ENCODE data around the gene ECHDC3. TPM values are rescaled to one million over a fixed set of nuclear protein-coding genes. Genes with fewer than 3 reads are reported as not detected.

The ECHDC3 gene
- total and polyA plus RNA-seq, 10 of the 15 experiments (the other 5 are each of a cell fraction or from before 2014, with no cell fraction given), result 0.16 to 10.0 (median 6.0) TPM

DNA sequence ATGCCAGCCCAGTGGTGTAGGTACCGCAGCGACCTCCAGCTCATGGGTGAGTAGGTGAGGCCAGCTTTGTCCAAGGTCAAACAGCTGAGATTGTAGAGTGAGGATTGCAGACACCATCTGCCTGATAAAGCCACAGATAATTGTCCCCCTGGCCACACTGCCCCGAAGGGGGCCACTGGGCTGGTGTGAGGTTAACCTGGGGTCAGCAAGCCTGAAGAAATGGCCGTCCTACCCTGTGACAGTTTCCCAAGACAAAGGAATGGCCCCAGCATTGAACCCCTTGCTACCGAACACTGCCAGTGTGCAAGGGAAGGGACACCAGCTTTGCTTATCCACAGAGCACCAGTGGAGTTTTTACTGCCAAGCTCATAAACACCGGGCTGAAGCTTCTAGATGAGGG, 23.0 kb downstream of the ECHDC3 start (continued):
- TF ChIP-seq, protein P1, sequence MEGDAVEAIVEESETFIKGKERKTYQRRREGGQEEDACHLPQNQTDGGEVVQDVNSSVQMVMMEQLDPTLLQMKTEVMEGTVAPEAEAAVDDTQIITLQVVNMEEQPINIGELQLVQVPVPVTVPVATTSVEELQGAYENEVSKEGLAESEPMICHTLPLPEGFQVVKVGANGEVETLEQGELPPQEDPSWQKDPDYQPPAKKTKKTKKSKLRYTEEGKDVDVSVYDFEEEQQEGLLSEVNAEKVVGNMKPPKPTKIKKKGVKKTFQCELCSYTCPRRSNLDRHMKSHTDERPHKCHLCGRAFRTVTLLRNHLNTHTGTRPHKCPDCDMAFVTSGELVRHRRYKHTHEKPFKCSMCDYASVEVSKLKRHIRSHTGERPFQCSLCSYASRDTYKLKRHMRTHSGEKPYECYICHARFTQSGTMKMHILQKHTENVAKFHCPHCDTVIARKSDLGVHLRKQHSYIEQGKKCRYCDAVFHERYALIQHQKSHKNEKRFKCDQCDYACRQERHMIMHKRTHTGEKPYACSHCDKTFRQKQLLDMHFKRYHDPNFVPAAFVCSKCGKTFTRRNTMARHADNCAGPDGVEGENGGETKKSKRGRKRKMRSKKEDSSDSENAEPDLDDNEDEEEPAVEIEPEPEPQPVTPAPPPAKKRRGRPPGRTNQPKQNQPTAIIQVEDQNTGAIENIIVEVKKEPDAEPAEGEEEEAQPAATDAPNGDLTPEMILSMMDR (IDR thresholded peaks at IDR 0.05 in 2 of 3, conservative IDR thresholded peaks at IDR 0.05 in 1 of 3; ENCODE audit: control insufficient read depth in 2 of 3, extremely low read depth in 1 of 3, insufficient read depth in 1 of 3, low read depth in 3 of 3, low read length in 3 of 3), result no peak
- TF ChIP-seq MTA2 (IDR thresholded peaks at IDR 0.05; ENCODE audit: low read depth) (no peak), ZNF274 (IDR thresholded peaks at IDR 0.05; ENCODE audit: insufficient read depth, insufficient read length) (no peak), IRF4 (IDR thresholded peaks at IDR 0.05; ENCODE audit: low read depth, low read length) (no peak), HDAC6 (IDR thresholded peaks at IDR 0.05; ENCODE audit: unreplicated experiment) (no peak), ETV6 (conservative IDR thresholded peaks at IDR 0.05 in 1 of 2, IDR thresholded peaks at IDR 0.05 in 1 of 2; ENCODE audit: borderline replicate concordance in 1 of 2, low read depth in 1 of 2) (no peak), HDGF (IDR thresholded peaks at IDR 0.05) (no peak), RAD51 (IDR thresholded peaks at IDR 0.05) (no peak), YY1 (IDR thresholded peaks at IDR 0.05; ENCODE audit: low read depth, low read length) (no peak), SREBF1 (IDR thresholded peaks at IDR 0.05; ENCODE audit: low read length) (no peak), SMAD1 (IDR thresholded peaks at IDR 0.05; ENCODE audit: low read depth, partially characterized antibody) (no peak)

DNA sequence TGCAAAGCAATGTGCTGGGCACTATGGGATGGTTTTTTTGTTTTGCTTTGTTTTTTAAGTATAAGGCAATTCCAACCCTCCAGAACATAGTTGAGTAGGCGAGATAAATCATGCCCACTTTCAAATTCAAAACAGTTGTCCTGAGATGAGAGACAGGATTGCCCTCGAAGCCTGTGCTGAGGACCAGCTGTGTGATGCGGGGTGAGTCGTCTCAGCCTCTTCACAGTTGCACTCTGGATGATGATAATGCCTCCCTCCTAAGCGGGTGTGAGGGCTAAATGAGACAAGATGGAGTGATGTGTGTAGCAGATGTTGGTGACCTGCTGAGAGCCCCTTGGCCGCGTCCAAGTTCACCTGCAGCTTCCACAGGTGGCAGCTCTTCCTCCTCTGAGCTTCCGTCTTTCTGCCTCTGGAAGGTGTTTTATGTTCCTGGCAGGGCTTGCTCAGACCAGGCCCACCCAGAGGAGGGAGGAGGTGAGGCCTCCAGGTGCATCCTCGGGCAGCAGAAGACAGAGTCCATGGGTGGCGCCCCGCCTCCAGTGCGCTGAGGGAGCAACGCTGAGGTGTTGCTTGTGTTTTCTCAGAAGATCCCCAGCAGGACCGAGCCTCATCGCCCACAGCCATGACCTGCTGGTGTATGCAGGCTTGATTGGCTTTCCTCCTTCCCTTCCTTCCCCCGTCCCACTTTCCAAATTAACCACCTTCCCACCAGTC, 30.6 kb downstream of the ECHDC3 start:
- intact Hi-C loops (cut with micrococcal nuclease; ENCODE audit: unreplicated experiment) (no loop called here), in situ Hi-C loops (cut with MboI) (no loop called here)
- no peak overlapping the region for H3K4me3 ChIP-seq
- H3K9me3 ChIP-seq (replicated peaks; ENCODE audit: control insufficient read depth, insufficient read depth, low read length), result no peaks in the 10 kb centered on the region
- no peaks in the 10 kb centered on the region for H3K79me2 ChIP-seq (ENCODE audit: control insufficient read depth, insufficient read depth, low read length)
- TF ChIP-seq SIN3A (IDR thresholded peaks at IDR 0.05; ENCODE audit: low read depth, low read length) (no peak), POLR2AphosphoS2 (IDR thresholded peaks at IDR 0.05; ENCODE audit: low read depth, low read length) (no peak)
- SMC1A ChIA-PET (ENCODE audit: uncharacterized antibody, unreplicated experiment), result no interaction called here
- 41% methylated on average over 16 of the region's 16 CpGs for WGBS (ENCODE audit: insufficient coverage, insufficient replicate concordance, low lambda C conversion rate, missing lambda C conversion rate)
- ATAC-seq (no peak), FAIRE-seq (no peak), DNase-seq (ENCODE audit: low read depth, low spot score) (no peak)
- no peaks in the 10 kb centered on the region for H3K36me3 ChIP-seq (ENCODE audit: control insufficient read depth in 2 of 2, insufficient read depth in 2 of 2, low read length in 1 of 2)
- RAD21 ChIA-PET (ENCODE audit: unreplicated experiment), result no interaction called here
- H4K20me1 ChIP-seq (ENCODE audit: control insufficient read depth, insufficient read depth), result no peaks in the 10 kb centered on the region
- H3K27me3 ChIP-seq (replicated peaks in 1 of 2; ENCODE audit: control insufficient read depth in 2 of 2, insufficient read depth in 2 of 2, low read length in 1 of 2), result no peaks in the 10 kb centered on the region; a peak in 1 of 4 replicates
- H2AFZ ChIP-seq (ENCODE audit: control insufficient read depth, low read depth, low read length), result no peak overlapping the region
- H3K4me1 ChIP-seq (ENCODE audit: control insufficient read depth, insufficient read depth, low read length), result no peaks in the 10 kb centered on the region
- H3K4me2 ChIP-seq (ENCODE audit: control insufficient read depth, insufficient read depth), result no peak overlapping the region
- H3K9ac ChIP-seq (ENCODE audit: control insufficient read depth, insufficient read depth, low read length), result no peak overlapping the region
- POLR2A ChIA-PET, result no interaction called here
- no peak overlapping the region for H3K27ac ChIP-seq (ENCODE audit: control insufficient read depth, insufficient read depth)
- BruUV-seq (replicated peaks), result no TSS peak
- CTCF ChIA-PET, result interaction anchor here (1.3 to 1.5 kb wide), 4 partner anchors 10 to 48 kb away, joined by 4 to 8 read pairs (median 5); no protein-coding TSS in a partner anchor
